Inflammatory macrophage (primary cell): ENCODE measurements around the gene ZNF30.
"Not testable (repeated sequence)": the region's sequence is repeated elsewhere in the genome, so short reads cannot be mapped to it uniquely, and the experiment has no call there.

ENCODE experiments used
- DNase-seq, 2 donors: peaks; one replicate each; pipeline ENCODE4 v3.0.0-alpha.2; 2020 to 2022

The ZNF30 gene

GRCh38 chr19:34960940-34961679 is 34.4 kb downstream of the ZNF30 start:
- no peak for DNase-seq

- no peak for DNase-seq
Observed at GRCh38 chr19:34961775-34962686, 35.3 kb downstream of the ZNF30 start.

GRCh38 chr19:34962687-34963572 is 36.2 kb downstream of the ZNF30 start:
- no peak for DNase-seq

- peak; percentile 26 to 47 for DNase-seq
Observed at GRCh38 chr19:34963573-34964406, 37.1 kb downstream of the ZNF30 start, which contains the start of gene ZNF792. TSS of gene ZNF792 (minus strand) at chr19:34964229. CDS start at chr19:34963662, 567 bp downstream.

- no peak for DNase-seq
Observed at GRCh38 chr19:34964598-34964997, 37.9 kb downstream of the ZNF30 start.

GRCh38 chr19:34965505-34965904 is 38.8 kb downstream of the ZNF30 start:
- DNase-seq, result not testable (repeated sequence)

- DNase-seq, result no peak
Observed at GRCh38 chr19:34967551-34967950, 40.8 kb downstream of the ZNF30 start.

GRCh38 chr19:34969721-34970120 is 43.0 kb downstream of the ZNF30 start:
- DNase-seq, result no peak

- not testable (repeated sequence) for DNase-seq
Observed at GRCh38 chr19:34970185-34970780, 43.6 kb downstream of the ZNF30 start.

GRCh38 chr19:34972163-34972705 is 45.5 kb downstream of the ZNF30 start:
- no peak for DNase-seq

GRCh38 chr19:34974646-34975045 is 47.9 kb downstream of the ZNF30 start:
- peak; percentile 50 to 74 for DNase-seq

- DNase-seq, result no peak
Observed at GRCh38 chr19:34975056-34975455, 48.4 kb downstream of the ZNF30 start.

GRCh38 chr19:34976611-34977010 is 49.9 kb downstream of the ZNF30 start:
- no peak for DNase-seq

GRCh38 chr19:34979819-34980640 is 53.3 kb downstream of the ZNF30 start:
- DNase-seq, result no peak

GRCh38 chr19:34982275-34982674 is 55.6 kb downstream of the ZNF30 start:
- no peak for DNase-seq

GRCh38 chr19:34983786-34984185 is 57.1 kb downstream of the ZNF30 start:
- DNase-seq, result no peak

GRCh38 chr19:34984287-34984686 is 57.6 kb downstream of the ZNF30 start:
- DNase-seq, result no peak

GRCh38 chr19:34985249-34986022 is 58.7 kb downstream of the ZNF30 start:
- DNase-seq, result no peak

- DNase-seq, result no peak
Observed at GRCh38 chr19:34988119-34988518, 61.4 kb downstream of the ZNF30 start.
